ENCODE data around the gene SPTB.
"Not testable (repeated sequence)": the region's sequence is repeated elsewhere in the genome, so short reads cannot be mapped to it uniquely, and the experiment has no call there.

Gene SPTB

GRCh38 chr14:64879635-64880220 lies at the start of gene SPTB:
Gene SPTB (minus strand): TSS chr14:64879907. CDS start chr14:64823094, 56,813 bp downstream.
- peak; percentile 55 for DNase-seq

GRCh38 chr14:64929014-64929359 lies 49.3 kb upstream of the SPTB start:
- no peak for DNase-seq

- no peak for DNase-seq
Measured at GRCh38 chr14:64928239-64929013, 48.7 kb upstream of the SPTB start.

GRCh38 chr14:64927031-64927430 lies 47.3 kb upstream of the SPTB start:
- no peak for DNase-seq

GRCh38 chr14:64926398-64926995 lies 46.8 kb upstream of the SPTB start:
- DNase-seq: no peak

GRCh38 chr14:64923015-64923414 lies 43.3 kb upstream of the SPTB start:
- DNase-seq: no peak

- no peak for DNase-seq
Measured at GRCh38 chr14:64920465-64920864, 40.8 kb upstream of the SPTB start.

- DNase-seq: no peak
Measured at GRCh38 chr14:64919618-64920017, 39.9 kb upstream of the SPTB start.

- no peak for DNase-seq
Measured at GRCh38 chr14:64919215-64919614, 39.5 kb upstream of the SPTB start.

GRCh38 chr14:64918216-64918615 lies 38.5 kb upstream of the SPTB start:
- DNase-seq: no peak

- DNase-seq: no peak
Measured at GRCh38 chr14:64915797-64916196, 36.1 kb upstream of the SPTB start.

- no peak for DNase-seq
Measured at GRCh38 chr14:64915029-64915424, 35.3 kb upstream of the SPTB start.

GRCh38 chr14:64914237-64915028 lies 34.7 kb upstream of the SPTB start, which contains the start of gene CHURC1:
Gene CHURC1 (plus strand): TSS chr14:64914455. CDS start chr14:64914496, 41 bp downstream.
- DNase-seq: peak; percentile 98

- DNase-seq: not testable (repeated sequence)
Measured at GRCh38 chr14:64913477-64913876, 33.8 kb upstream of the SPTB start.

GRCh38 chr14:64912261-64912660 lies 32.6 kb upstream of the SPTB start:
- DNase-seq: no peak

- no peak for DNase-seq
Measured at GRCh38 chr14:64910847-64911495, 31.3 kb upstream of the SPTB start.

GRCh38 chr14:64906022-64906421 lies 26.3 kb upstream of the SPTB start:
- DNase-seq: no peak

- no peak for DNase-seq
Measured at GRCh38 chr14:64899958-64900357, 20.3 kb upstream of the SPTB start.

GRCh38 chr14:64891839-64892375 lies 12.2 kb upstream of the SPTB start:
- no peak for DNase-seq

- no peak for DNase-seq
Measured at GRCh38 chr14:64891173-64891838, 11.6 kb upstream of the SPTB start.

- no peak for DNase-seq
Measured at GRCh38 chr14:64889352-64889751, 9.6 kb upstream of the SPTB start.

GRCh38 chr14:64885559-64885958 lies 5.9 kb upstream of the SPTB start:
- DNase-seq: no peak

Data from activated CD4-positive, alpha-beta T cell treated with anti-CD3 and anti-CD28 coated beads, Interleukin-2, amount 50 U/mL, for 1 hour (primary cell).